Osteoblast (primary cell): ENCODE data around the gene HOXC9. TPM values are rescaled to one million over a fixed set of nuclear protein-coding genes. Genes with fewer than 3 reads are reported as not detected.

Experiments
- DNase-seq: peaks from one replicate; pipeline ENCODE4 v3.0.0; 2011; ENCODE audit warnings: low spot score, mixed read lengths; ENCODE audit not compliant: insufficient read length; ENCODE audit errors: missing footprints
- H2AFZ ChIP-seq: 2 replicates; pipeline ENCODE4 v1.6.0; 2011; ENCODE audit warnings: mild to moderate bottlenecking, low read length
- H3K27ac ChIP-seq: 2 replicates; pipeline ENCODE4 v1.5.1; 2011; ENCODE audit warnings: mild to moderate bottlenecking, low read depth, low read length, moderate library complexity
- H3K27me3 ChIP-seq: 2 replicates; pipeline ENCODE4 v1.6.0; 2012; ENCODE audit warnings: mild to moderate bottlenecking, control low read depth, inconsistent platforms, low read length, moderate library complexity; ENCODE audit not compliant: insufficient read depth
- H3K36me3 ChIP-seq: 2 replicates; pipeline ENCODE4 v1.5.1; 2011; ENCODE audit warnings: mild to moderate bottlenecking, low read length, control low read depth, moderate library complexity; ENCODE audit not compliant: insufficient read depth
- H3K4me1 ChIP-seq: 2 replicates; pipeline ENCODE4 v1.5.1; 2011; ENCODE audit warnings: mild to moderate bottlenecking, low read length, control low read depth, moderate library complexity; ENCODE audit not compliant: insufficient read depth
- H3K4me2 ChIP-seq: 2 replicates; pipeline ENCODE4 v1.6.0; 2011; ENCODE audit warnings: mild to moderate bottlenecking, low read length; ENCODE audit not compliant: insufficient read depth
- H3K4me3 ChIP-seq: fragments of 200-600 bp; sonication (generic); 3 replicates; pipeline ENCODE4 v1.5.1; 2012; ENCODE audit warnings: mild to moderate bottlenecking, low read length, inconsistent platforms; ENCODE audit not compliant: insufficient read depth
- H3K79me2 ChIP-seq: 2 replicates; pipeline ENCODE4 v1.6.0; 2012; ENCODE audit warnings: mild to moderate bottlenecking, low read length, control low read depth, inconsistent platforms; ENCODE audit not compliant: insufficient read depth
- H3K9me3 ChIP-seq: 2 replicates; pipeline ENCODE4 v1.5.1; 2011; ENCODE audit warnings: low read depth, low read length, control low read depth
- H4K20me1 ChIP-seq: 2 replicates; pipeline ENCODE4 v1.6.0; 2012; ENCODE audit warnings: mild to moderate bottlenecking, low read length, control low read depth; ENCODE audit not compliant: insufficient read depth
- CTCF ChIP-seq: IDR thresholded peaks from 2 replicates; pipeline ENCODE4 v1.5.1; 2011; ENCODE audit warnings: mild to moderate bottlenecking, low read depth, low read length, moderate library complexity; ENCODE audit errors: extremely low read depth
- total RNA-seq: library from RNA; depleted of rRNA; stranded (reverse); fragments of >200 nt; gene quantifications from 2 replicates; pipeline ENCODE4 v1.2.3, GENCODE V29; 2012

Gene HOXC9
- total RNA-seq, 1 donor: 11.6 TPM

GRCh38 chr12:54033106-54033979, 33.4 kb downstream of the HOXC9 start:
- Histone ChIP-seq H3K4me1 (peaks cover 20% of the 10 kb centered on the region), H3K27ac (peak overlapping the region; percentile 49), H2AFZ (peak overlapping the region; percentile 32), H3K9me3 (no peaks in the 10 kb centered on the region), H3K4me3 (peak overlapping the region; percentile 74), H3K27me3 (no peaks in the 10 kb centered on the region), H3K4me2 (peak overlapping the region; percentile 88), H3K36me3 (peaks cover 10% of the 10 kb centered on the region), H4K20me1 (peaks cover 42% of the 10 kb centered on the region), H3K79me2 (peaks cover 39% of the 10 kb centered on the region)
- DNase-seq: peak; percentile 95
- TF ChIP-seq CTCF: no peak

- Histone ChIP-seq H3K27ac (no peak overlapping the region), H2AFZ (no peak overlapping the region)
- DNase-seq: peak; percentile 95
Measured at GRCh38 chr12:54033980-54034784, 34.2 kb downstream of the HOXC9 start.

DNA sequence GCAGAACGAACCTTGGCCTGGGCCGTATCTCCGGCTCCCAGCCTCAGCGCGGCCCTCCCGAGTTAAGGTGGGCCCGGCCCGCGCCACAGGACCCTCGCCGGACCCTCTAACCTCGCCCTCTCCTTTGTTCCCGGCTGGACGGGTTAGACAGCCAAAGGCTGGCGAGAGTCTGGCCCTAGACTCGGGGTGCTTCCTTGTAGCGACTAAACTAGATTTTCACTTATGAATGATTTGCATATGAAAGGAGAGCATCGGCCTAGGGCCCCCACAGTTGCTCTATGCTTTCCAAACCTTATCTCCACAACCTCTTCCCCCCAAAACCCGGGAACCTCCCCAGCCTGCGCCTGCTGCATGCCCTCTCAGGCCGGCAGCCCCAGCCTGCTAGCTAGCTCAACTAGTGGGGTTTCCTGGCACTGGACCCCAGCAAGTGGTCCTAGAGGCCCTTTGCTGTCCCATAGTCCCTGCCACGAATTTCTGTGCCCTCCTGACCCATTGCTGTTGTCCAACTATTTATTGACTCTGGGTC, 34.9 kb downstream of the HOXC9 start:
- H4K20me1 ChIP-seq: peaks cover 57% of the 10 kb centered on the region
- no peak overlapping the region for H3K27ac ChIP-seq
- no peak overlapping the region for H2AFZ ChIP-seq
- peaks cover 30% of the 10 kb centered on the region for H3K79me2 ChIP-seq
- no peaks in the 10 kb centered on the region for H3K27me3 ChIP-seq
- no peak overlapping the region for H3K4me2 ChIP-seq
- DNase-seq: no peak
- peaks cover 35% of the 10 kb centered on the region for H3K4me1 ChIP-seq
- no peak for TF ChIP-seq CTCF
- H3K4me3 ChIP-seq: no peak overlapping the region
- H3K9me3 ChIP-seq: no peaks in the 10 kb centered on the region
- H3K36me3 ChIP-seq: peaks cover 2% of the 10 kb centered on the region

More at GRCh38 chr12:54033980-54034784, 34.2 kb downstream of the HOXC9 start:
- Histone ChIP-seq H3K36me3 (peaks cover 5% of the 10 kb centered on the region), H3K79me2 (peaks cover 36% of the 10 kb centered on the region), H3K4me3 (peak overlapping the region; percentile 74), H3K27me3 (no peaks in the 10 kb centered on the region), H3K9me3 (no peaks in the 10 kb centered on the region), H3K4me2 (peak overlapping the region; percentile 88), H4K20me1 (peaks cover 50% of the 10 kb centered on the region), H3K4me1 (peaks cover 29% of the 10 kb centered on the region)
- no peak for TF ChIP-seq CTCF
